HG02610 (cell line): ENCODE results near the gene FRAS1.
"Not testable (repeated sequence)": the region's sequence is repeated elsewhere in the genome, so short reads cannot be mapped to it uniquely, and the experiment has no call there.

Experiments used
- ATAC-seq: cut with Tn5 transposase; IDR thresholded peaks from one replicate; pipeline ENCODE4 v1.9.1; 2021; ENCODE audit warnings: mild to moderate bottlenecking, moderate library complexity; ENCODE audit not compliant: unreplicated experiment

The FRAS1 gene

DNA sequence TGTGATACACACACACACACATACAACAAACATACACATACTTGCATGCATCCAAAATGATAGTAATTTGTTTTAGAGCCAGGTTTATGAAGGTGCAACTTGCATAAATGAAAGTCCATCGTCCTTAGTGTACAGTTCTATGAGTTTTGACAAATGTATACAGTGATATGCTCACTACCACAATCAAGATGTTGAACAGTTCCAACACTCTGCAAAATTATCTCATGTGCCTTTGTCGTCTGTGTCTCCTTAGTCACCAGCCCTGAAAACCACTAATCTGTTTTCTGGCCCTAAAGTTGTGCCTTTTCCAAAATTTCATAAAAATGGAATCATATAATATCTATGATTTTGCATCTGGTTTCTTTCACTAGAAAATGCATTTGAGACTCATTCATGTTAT, 426.7 kb downstream of the FRAS1 start:
- ATAC-seq, result no peak

DNA sequence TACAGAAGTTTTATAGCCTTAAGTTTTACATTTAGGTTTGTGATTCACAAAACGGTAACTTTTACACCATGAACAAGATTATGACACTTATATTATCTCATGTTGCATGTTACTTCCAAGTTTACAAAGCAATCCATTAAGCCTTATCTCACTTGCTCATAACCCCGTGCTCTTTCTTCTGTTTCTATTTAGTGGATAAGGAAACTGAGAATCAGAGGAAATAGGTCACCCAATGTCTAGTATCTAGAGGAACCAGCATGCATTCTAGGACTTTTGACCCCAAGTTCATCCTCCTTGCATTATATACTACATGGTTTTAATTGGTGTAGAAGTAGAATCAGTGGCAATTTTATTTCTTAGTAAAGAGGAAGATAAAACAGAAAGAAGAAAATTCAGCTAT, 427.5 kb downstream of the FRAS1 start:
- no peak for ATAC-seq

- no peak for ATAC-seq
Measured at GRCh38 chr4:78493731-78494130, 436.6 kb downstream of the FRAS1 start.

GRCh38 chr4:78496021-78496643, 439.0 kb downstream of the FRAS1 start:
- ATAC-seq, result no peak

DNA sequence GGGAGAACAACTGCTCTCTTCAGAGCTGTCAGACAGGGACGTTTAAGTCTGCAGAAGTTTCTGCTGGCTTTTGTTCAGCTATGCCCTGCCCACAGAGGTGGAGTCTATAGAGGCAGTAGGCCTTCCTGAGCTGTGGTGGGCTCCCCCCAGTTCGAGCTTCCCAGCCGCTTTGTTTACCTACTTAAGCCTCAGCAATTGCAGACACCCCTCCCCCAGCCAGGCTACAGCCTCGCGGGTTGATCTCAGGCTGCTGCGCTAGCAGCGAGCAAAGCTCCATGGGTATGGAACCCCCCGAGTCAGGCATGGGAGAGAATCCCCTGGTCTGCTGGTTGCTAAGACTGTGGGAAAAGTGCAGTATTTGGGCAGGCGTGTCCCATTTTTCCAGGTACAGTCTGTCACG, 449.1 kb downstream of the FRAS1 start:
- ATAC-seq, result not testable (repeated sequence)

GRCh38 chr4:78509043-78509442, 451.9 kb downstream of the FRAS1 start:
- no peak for ATAC-seq

- no peak for ATAC-seq
Measured at GRCh38 chr4:78510108-78510507, 453.0 kb downstream of the FRAS1 start.

- ATAC-seq, result no peak
Measured at GRCh38 chr4:78510681-78511080, 453.6 kb downstream of the FRAS1 start.

DNA sequence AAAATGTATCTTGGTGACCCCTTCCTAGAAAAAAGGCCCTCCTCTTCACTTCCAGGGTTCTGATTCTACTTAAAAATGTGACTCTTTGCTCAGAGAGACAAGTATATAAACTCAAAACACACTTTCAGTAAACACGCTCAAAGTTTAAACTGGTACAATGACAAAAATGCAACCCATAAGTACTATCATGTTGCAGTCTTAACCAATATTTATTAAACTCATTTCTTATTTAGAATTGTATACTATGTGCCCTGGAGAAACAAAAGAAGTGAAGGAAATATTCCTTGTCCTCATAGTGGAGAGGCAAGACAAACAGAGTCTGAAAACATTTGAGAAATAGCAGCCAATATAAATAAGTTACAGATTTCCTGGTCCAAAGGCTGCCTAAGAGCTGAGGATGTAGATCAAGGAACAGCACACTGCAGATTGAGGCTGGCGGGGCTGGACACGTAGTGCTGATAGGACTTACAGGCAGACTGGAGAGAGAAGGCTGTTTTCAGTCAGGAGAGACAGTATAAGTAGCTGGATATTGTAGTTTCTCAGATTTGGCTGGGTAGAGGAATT, 455.3 kb downstream of the FRAS1 start:
- ATAC-seq, result no peak

GRCh38 chr4:78513411-78513975, 456.4 kb downstream of the FRAS1 start:
- ATAC-seq, result no peak

DNA sequence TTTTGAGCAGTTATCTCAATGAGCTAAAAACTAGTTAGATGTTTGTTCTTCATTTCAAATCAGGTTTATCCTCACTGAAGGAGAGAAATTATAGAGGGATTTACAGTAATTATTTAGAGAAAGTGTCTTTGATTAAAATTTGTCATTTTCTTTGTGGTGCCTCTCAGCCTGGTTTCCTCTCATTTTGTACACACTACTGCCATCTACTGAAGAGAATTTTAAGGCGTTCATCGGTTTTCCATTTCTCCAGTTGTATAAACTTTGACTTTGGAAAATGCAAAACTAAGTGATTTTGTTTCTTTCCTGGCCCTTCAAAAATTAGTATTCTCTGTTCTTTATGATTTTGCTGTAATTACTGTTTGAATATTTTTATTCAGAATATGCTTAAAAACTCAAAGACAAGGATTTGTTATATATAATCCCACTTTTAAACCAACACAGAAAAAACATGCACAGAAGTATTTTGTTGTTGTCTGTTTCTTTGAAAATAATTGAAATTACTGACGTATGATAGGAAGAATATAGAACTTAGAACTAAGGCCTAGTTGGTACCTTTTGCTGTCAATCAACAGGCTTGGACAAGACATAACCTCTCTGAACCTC, 460.0 kb downstream of the FRAS1 start:
- no peak for ATAC-seq

DNA sequence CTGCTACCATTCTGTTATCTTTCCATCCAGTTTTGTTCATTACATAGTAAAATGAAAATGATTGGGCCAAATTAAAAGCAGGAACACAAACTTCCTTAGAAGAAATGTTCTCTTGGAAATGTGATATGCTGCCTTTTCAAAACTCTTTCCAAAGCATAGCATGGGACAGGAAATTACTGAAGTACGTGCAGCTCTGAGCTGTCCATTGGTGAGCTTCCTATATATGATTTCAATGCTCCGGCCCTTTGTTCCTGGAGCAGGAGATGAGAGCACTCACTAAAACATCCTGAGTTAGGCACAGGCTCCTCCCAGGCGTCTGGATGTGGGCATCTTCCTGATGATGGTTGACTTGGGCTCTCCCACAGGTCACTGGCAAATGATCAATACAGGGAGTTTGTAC, 461.4 kb downstream of the FRAS1 start:
- ATAC-seq, result no peak

- no peak for ATAC-seq
Measured at GRCh38 chr4:78519962-78520361, 462.8 kb downstream of the FRAS1 start.

- ATAC-seq, result no peak
Measured at GRCh38 chr4:78520808-78521226, 463.7 kb downstream of the FRAS1 start.

DNA sequence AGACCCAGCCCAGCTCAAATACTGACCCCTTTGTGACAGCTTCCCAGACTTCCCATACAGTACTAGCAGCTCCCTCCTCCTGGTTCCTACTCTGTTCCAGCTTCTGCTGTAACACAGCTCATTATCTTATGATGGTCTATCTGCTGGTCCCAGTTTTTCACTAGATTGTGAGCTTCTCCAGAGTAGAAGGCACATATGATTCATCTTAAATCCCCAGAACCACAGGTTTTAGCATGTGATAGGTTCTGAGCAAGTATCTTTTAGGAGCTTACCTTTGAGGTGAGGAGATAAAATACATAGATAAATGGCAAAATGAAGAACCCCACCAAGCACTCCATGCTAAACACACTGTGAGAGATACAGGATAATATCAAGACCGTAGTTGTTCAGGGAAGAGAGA, 466.9 kb downstream of the FRAS1 start:
- no peak for ATAC-seq

DNA sequence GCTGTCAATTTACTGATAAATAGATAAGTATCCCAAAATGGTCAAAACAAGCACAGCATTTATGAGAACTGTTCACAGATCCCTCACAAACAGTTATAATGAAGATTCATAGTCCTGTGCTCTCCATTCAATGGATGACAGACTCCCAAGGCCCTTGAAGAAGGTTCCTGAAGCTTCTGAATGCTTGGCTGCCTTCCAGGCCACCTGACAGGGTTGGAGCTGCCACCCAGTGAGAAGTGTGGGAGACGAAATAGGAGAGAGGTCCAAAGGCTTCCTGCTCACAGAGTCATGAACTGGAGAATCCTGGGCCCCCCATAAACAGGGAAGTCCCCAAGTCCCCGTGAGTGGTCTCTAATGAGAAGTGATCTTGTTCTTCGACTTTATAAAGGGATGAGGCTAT, 468.4 kb downstream of the FRAS1 start:
- no peak for ATAC-seq

GRCh38 chr4:78527103-78527502, 470.0 kb downstream of the FRAS1 start:
- ATAC-seq, result no peak

DNA sequence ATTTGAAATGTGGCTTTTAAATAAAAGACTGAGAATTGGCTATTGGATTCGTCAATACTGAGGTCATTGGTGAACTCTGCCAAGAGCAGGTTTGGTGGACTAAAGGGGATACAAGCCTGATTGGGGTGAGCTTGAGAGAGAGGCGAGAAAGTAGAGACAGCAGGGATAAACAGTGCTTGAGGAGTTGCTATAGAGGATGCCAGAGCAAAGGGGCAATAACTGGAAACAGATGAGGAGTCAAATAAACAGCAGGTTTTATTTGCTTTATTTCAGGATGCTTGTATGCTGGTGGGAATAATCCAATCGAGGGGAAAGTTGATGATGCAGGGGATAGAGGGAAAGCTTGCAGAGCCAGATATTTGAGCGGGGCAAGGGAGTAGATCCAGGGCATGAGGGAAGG, 470.4 kb downstream of the FRAS1 start:
- no peak for ATAC-seq

DNA sequence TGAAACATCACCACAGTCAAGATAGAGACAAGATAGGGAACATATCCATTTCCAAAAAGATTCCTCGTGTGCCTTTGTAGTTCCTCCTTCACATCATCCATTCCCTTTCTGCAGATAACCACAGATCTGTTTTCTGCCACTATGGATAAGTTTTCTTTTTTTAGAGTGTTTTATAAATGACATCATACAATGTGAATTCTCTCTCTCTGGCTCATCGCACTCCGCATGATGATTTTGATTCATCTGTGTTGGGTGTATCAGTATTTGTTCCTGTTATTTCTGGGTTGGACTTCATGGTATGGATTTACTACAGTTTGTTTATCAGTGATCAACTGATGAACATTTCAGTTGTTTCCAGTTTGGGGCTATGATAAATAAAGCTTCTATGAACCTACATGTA, 471.2 kb downstream of the FRAS1 start:
- ATAC-seq, result no peak

DNA sequence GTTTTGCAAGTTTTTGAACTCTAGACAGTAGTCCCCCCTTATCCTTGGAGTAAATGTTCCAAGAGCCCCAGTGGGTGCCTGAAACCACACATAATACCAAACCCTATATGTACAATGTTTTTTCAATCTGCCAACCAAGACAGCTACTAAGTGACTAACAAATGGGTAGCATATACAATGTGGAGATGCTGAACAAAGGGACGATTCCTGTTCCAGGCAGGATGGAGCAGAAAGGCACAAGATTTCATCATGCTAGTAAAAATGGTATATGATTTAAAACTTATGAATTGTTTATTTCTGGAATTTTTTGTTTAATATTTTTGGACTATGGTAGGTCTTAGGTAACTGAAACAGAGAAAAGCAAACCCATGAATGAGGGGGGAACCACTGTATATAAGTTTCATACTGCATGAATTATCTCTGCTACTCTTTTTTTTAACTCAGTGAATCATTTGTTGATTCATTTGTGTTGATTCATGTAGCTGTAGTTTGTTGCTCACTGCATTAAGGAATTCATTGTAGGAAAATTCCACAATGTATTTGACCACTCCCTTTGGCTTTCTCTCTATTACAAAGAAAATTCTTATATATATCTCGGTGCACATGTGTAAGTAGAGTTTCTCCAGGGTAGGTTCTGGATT, 472.6 kb downstream of the FRAS1 start:
- ATAC-seq, result no peak

DNA sequence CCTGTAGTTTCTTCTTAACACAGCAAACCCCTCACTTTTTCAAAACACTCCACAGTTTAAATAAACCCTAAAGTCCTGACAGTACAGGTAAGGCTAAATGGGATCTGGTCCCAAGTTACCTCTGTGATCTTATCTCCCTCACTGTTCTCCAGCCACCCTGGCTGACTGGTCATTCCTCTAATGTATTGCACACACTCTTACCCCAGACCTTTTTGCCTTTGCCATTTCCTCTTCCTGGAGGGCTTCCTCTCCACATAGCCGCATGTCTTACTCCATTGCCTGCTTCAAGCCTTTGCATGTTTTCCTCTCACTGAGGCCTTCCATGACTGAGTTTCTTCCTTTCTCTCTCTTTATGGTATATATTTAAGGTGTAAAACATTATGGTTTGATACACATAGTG, 474.9 kb downstream of the FRAS1 start:
- ATAC-seq, result no peak

DNA sequence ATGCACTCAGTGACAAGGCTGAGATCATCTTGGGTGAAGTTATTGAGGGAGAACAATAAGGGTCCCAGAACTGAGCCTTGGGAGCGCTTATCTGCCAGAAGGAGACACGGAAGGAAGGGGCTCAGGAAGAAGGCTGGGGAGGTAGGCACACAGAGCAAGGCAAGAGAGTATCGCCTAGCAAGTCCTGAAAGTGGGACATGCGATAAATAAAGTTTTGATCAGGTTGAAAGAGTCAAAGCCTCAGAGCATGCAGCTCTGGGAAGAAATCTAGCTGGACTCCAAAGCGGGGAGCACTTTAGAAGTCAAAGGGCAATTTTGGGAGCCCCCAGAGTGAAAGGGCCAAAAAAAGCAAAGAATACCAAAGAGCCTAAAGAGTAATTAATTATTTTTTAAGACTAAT, 476.7 kb downstream of the FRAS1 start:
- ATAC-seq, result no peak
